Nephron (organoid): ENCODE results near the gene RASEF.
A peak's percentile ranks its signal among the peaks of the same experiment; 100 is the strongest.

Source experiments
- H3K27ac Mint-ChIP-seq, 3 experiments: 2 replicates each; pipeline ENCODE4 v1.8.0; 2020; ENCODE audit warnings: mixed read lengths in 3 of 3, mild to moderate bottlenecking in 2 of 3, moderate library complexity in 1 of 3
- H3K27me3 Mint-ChIP-seq: 2 replicates; pipeline ENCODE4 v1.8.0; 2021; ENCODE audit warnings: low read depth, mild to moderate bottlenecking, moderate library complexity, mixed read lengths
- H3K36me3 Mint-ChIP-seq: 2 replicates; pipeline ENCODE4 v1.8.0; 2020; ENCODE audit warnings: low read depth, mixed read lengths
- H3K4me1 Mint-ChIP-seq: 2 replicates; pipeline ENCODE4 v1.8.0; 2020; ENCODE audit warnings: mixed read lengths
- H3K4me3 Mint-ChIP-seq, 3 experiments: 2 replicates each; pipeline ENCODE4 v1.8.0; 2020; ENCODE audit warnings: mild to moderate bottlenecking in 3 of 3, mixed read lengths in 3 of 3, moderate library complexity in 2 of 3
- H3K9me3 Mint-ChIP-seq: 2 replicates; pipeline ENCODE4 v1.8.0; 2020; ENCODE audit warnings: mixed read lengths
- TF ChIP-seq, protein P1 (sequence below), 3 experiments: fragments of 200-600 bp; sonication (generic); IDR thresholded peaks; one replicate each; pipeline ENCODE4 v1.5.0; 2021; ENCODE audit warnings: antibody characterized with exemption in 3 of 3; ENCODE audit not compliant: unreplicated experiment in 3 of 3

The RASEF gene

DNA sequence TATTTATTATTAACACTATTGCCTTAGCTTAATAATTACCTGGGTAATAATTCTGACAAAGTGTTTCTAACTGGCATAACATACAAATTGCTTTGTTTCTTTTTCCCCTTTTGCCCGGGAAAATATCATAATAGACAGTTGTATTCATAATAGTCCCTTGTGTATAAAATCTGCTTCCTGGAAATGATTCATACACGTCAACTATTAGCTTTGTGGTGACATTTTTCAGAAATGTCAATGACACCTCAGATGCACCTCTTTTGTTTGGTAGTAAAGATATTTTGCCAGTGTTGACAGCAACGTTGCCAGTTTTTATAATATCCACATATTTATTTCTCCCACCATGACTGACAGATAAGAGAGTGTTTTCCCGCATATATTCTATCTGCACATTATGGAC, 73.0 kb downstream of the RASEF start:
- Mint-ChIP-seq H3K27me3 (no peaks in the 10 kb centered on the region), H3K36me3 (no peaks in the 10 kb centered on the region), H3K4me1 (peaks cover 48% of the 10 kb centered on the region), H3K4me3 (no peak overlapping the region), H3K27ac (no peak overlapping the region), H3K9me3 (no peaks in the 10 kb centered on the region)
- TF ChIP-seq, protein P1, sequence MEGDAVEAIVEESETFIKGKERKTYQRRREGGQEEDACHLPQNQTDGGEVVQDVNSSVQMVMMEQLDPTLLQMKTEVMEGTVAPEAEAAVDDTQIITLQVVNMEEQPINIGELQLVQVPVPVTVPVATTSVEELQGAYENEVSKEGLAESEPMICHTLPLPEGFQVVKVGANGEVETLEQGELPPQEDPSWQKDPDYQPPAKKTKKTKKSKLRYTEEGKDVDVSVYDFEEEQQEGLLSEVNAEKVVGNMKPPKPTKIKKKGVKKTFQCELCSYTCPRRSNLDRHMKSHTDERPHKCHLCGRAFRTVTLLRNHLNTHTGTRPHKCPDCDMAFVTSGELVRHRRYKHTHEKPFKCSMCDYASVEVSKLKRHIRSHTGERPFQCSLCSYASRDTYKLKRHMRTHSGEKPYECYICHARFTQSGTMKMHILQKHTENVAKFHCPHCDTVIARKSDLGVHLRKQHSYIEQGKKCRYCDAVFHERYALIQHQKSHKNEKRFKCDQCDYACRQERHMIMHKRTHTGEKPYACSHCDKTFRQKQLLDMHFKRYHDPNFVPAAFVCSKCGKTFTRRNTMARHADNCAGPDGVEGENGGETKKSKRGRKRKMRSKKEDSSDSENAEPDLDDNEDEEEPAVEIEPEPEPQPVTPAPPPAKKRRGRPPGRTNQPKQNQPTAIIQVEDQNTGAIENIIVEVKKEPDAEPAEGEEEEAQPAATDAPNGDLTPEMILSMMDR (IDR thresholded peaks at IDR 0.05; ENCODE audit: unreplicated experiment in 3 of 3): no peak

DNA sequence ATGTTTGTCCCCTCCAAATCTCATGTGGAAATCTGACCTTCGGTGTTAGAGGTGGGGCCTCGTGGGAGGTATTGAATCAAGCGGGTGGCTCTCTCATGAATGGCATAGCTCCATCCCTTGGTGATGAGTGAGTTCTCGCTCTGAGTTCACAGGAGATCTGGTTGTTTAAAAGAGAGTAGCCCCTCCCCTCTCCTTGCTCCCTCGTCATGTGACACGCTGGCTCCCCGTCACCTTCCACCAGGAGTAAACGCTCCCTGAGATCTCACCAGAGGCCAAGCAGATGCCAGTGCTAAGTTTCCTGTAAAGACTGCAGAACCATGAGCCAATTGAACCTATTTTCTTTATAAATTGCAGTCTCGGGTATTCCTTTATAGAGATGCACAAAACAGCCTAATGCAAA, 74.5 kb downstream of the RASEF start:
- Mint-ChIP-seq H3K4me1 (peaks cover 46% of the 10 kb centered on the region), H3K4me3 (no peak overlapping the region), H3K27ac (peak overlapping the region; percentile 22 to 65 (median 65)), H3K36me3 (no peaks in the 10 kb centered on the region), H3K9me3 (no peaks in the 10 kb centered on the region), H3K27me3 (no peaks in the 10 kb centered on the region)
- TF ChIP-seq, protein P1 (IDR thresholded peaks at IDR 0.05; ENCODE audit: unreplicated experiment in 3 of 3): no peak

- no peaks in the 10 kb centered on the region for H3K9me3 Mint-ChIP-seq
- H3K27me3 Mint-ChIP-seq: no peaks in the 10 kb centered on the region
- TF ChIP-seq, protein P1 (IDR thresholded peaks at IDR 0.05; ENCODE audit: unreplicated experiment in 3 of 3): no peak
- H3K4me1 Mint-ChIP-seq: peaks cover 40% of the 10 kb centered on the region
- H3K36me3 Mint-ChIP-seq: no peaks in the 10 kb centered on the region
- no peak overlapping the region for H3K4me3 Mint-ChIP-seq
- peak overlapping the region in 2 of 3 experiments; percentile 15 to 31 for H3K27ac Mint-ChIP-seq
Measured at GRCh38 chr9:82987370-82988189, 75.4 kb downstream of the RASEF start.

DNA sequence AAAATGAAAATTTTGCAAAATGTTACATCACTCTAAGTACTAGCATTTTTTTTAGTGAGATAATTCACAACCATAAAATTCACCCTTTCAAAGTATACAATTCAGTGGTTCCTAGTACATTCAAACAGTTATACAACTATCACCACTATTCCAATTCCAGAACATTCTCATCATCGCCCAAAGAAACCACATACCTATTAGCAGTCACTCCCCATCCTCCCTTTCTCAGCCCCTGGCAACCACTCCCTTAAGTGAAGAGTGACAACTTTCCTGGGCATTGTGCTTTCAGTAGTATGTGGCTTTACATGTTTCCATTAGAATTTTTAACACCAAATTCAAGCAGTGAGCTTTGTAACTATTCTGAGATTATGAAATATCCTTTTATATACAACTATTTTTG, 81.4 kb downstream of the RASEF start:
- Mint-ChIP-seq H3K27ac (no peak overlapping the region), H3K4me1 (peaks cover 12% of the 10 kb centered on the region), H3K9me3 (peaks cover 5% of the 10 kb centered on the region), H3K27me3 (no peaks in the 10 kb centered on the region), H3K36me3 (no peaks in the 10 kb centered on the region), H3K4me3 (no peak overlapping the region)
- TF ChIP-seq, protein P1 (IDR thresholded peaks at IDR 0.05; ENCODE audit: unreplicated experiment in 3 of 3): no peak

GRCh38 chr9:82975176-82975575, 87.8 kb downstream of the RASEF start:
- TF ChIP-seq, protein P1 (IDR thresholded peaks at IDR 0.05; ENCODE audit: unreplicated experiment in 3 of 3): no peak
- Mint-ChIP-seq H3K4me3 (no peak overlapping the region), H3K9me3 (peaks cover 20% of the 10 kb centered on the region), H3K27ac (no peak overlapping the region), H3K36me3 (no peaks in the 10 kb centered on the region), H3K4me1 (no peaks in the 10 kb centered on the region), H3K27me3 (no peaks in the 10 kb centered on the region)

- H3K27me3 Mint-ChIP-seq: no peaks in the 10 kb centered on the region
- no peaks in the 10 kb centered on the region for H3K4me1 Mint-ChIP-seq
- H3K9me3 Mint-ChIP-seq: peaks cover 20% of the 10 kb centered on the region
- H3K36me3 Mint-ChIP-seq: no peaks in the 10 kb centered on the region
- no peak overlapping the region for H3K27ac Mint-ChIP-seq
- TF ChIP-seq, protein P1 (IDR thresholded peaks at IDR 0.05; ENCODE audit: unreplicated experiment in 3 of 3): no peak
- no peak overlapping the region for H3K4me3 Mint-ChIP-seq
Measured at GRCh38 chr9:82972446-82972845, 90.5 kb downstream of the RASEF start.
